H9 (cell line): Measurements from ENCODE around the gene MRTFB. TPM values are rescaled to one million over a fixed set of nuclear protein-coding genes. Genes with fewer than 3 reads are reported as not detected.

ENCODE experiments used
- DNase-seq: peaks from one replicate; pipeline ENCODE4 v3.0.0-alpha.2; 2017
- H2AFZ ChIP-seq: one replicate; pipeline ENCODE4 v1.6.1; 2013; ENCODE audit warnings: mild to moderate bottlenecking, low read length, control low read depth, moderate library complexity
- H2AK5ac ChIP-seq: 2 replicates; pipeline ENCODE4 v1.6.1; 2013; ENCODE audit warnings: low read length, control low read depth, mixed read lengths; ENCODE audit not compliant: insufficient read length
- H2BK120ac ChIP-seq: one replicate; pipeline ENCODE4 v1.6.1; 2013; ENCODE audit warnings: low read depth, mild to moderate bottlenecking, low read length, control low read depth, inconsistent platforms; ENCODE audit not compliant: poor library complexity, severe bottlenecking
- H2BK12ac ChIP-seq: 2 replicates; pipeline ENCODE4 v1.6.1; 2013; ENCODE audit warnings: low read length, control low read depth, mixed read lengths, low read depth; ENCODE audit not compliant: insufficient read length
- H2BK15ac ChIP-seq: 2 replicates; pipeline ENCODE4 v1.6.1; 2013; ENCODE audit warnings: low read depth, low read length, control low read depth
- H2BK20ac ChIP-seq: one replicate; pipeline ENCODE4 v1.6.1; 2013; ENCODE audit warnings: low read depth, mild to moderate bottlenecking, low read length, control low read depth, inconsistent platforms; ENCODE audit not compliant: poor library complexity, severe bottlenecking
- H2BK5ac ChIP-seq: 2 replicates; pipeline ENCODE4 v1.6.1; 2013; ENCODE audit warnings: low read length, control low read depth, mixed read lengths; ENCODE audit not compliant: insufficient read length
- H3K14ac ChIP-seq: 2 replicates; pipeline ENCODE4 v1.6.1; 2013; ENCODE audit warnings: low read length, control low read depth; ENCODE audit not compliant: insufficient read depth
- H3K18ac ChIP-seq: 2 replicates; pipeline ENCODE4 v1.6.1; 2013; ENCODE audit warnings: low read depth, mild to moderate bottlenecking, mixed read lengths, low read length, control low read depth; ENCODE audit not compliant: insufficient read length
- H3K23ac ChIP-seq: 2 replicates; pipeline ENCODE4 v1.6.1; 2013; ENCODE audit warnings: low read length, control low read depth, mixed read lengths, low read depth; ENCODE audit not compliant: insufficient read length
- H3K23me2 ChIP-seq: 2 replicates; pipeline ENCODE4 v1.6.1; 2013; ENCODE audit warnings: low read depth, mild to moderate bottlenecking, mixed read lengths, low read length, control low read depth; ENCODE audit not compliant: insufficient read length, poor library complexity, severe bottlenecking
- H3K27ac ChIP-seq: 2 replicates; pipeline ENCODE4 v1.5.1; 2013; ENCODE audit warnings: low read length, control low read depth, mixed read lengths, low read depth; ENCODE audit not compliant: insufficient read length
- H3K27me3 ChIP-seq: 2 replicates; pipeline ENCODE4 v1.6.1; 2013; ENCODE audit warnings: low read length, control low read depth, inconsistent platforms; ENCODE audit not compliant: insufficient read depth
- H3K4ac ChIP-seq: 2 replicates; pipeline ENCODE4 v1.6.1; 2013; ENCODE audit warnings: low read depth, mild to moderate bottlenecking, control low read depth, inconsistent platforms, low read length, moderate library complexity
- H3K4me1 ChIP-seq: 2 replicates; pipeline ENCODE4 v1.6.1; 2013; ENCODE audit warnings: low read length, control low read depth, inconsistent platforms; ENCODE audit not compliant: insufficient read depth
- H3K4me2 ChIP-seq: 2 replicates; pipeline ENCODE4 v1.6.1; 2013; ENCODE audit warnings: low read length, control low read depth, mixed read lengths; ENCODE audit not compliant: insufficient read length, insufficient read depth
- H3K56ac ChIP-seq: 2 replicates; pipeline ENCODE4 v1.6.1; 2013; ENCODE audit warnings: low read depth, mild to moderate bottlenecking, mixed read lengths, low read length, control low read depth; ENCODE audit not compliant: insufficient read length
- H3K79me1 ChIP-seq: 2 replicates; pipeline ENCODE4 v1.6.1; 2013; ENCODE audit warnings: low read depth, mild to moderate bottlenecking, moderate library complexity, low read length, control low read depth, inconsistent platforms; ENCODE audit not compliant: insufficient read depth, poor library complexity, severe bottlenecking
- H3K79me2 ChIP-seq: 2 replicates; pipeline ENCODE4 v1.6.1; 2013; ENCODE audit warnings: low read length, control low read depth, inconsistent platforms; ENCODE audit not compliant: insufficient read depth
- H3K9ac ChIP-seq: 2 replicates; pipeline ENCODE4 v1.6.1; 2013; ENCODE audit warnings: low read length, control low read depth, mixed read lengths; ENCODE audit not compliant: insufficient read length; ENCODE audit errors: extremely low read depth
- H3K9me3 ChIP-seq: one replicate; pipeline ENCODE4 v1.6.1; 2013; ENCODE audit warnings: low read depth, low read length, inconsistent platforms; ENCODE audit not compliant: control insufficient read depth
- H3T11ph ChIP-seq: one replicate; pipeline ENCODE4 v1.6.1; 2013; ENCODE audit warnings: mild to moderate bottlenecking, low read length, control low read depth, inconsistent platforms
- H4K20me1 ChIP-seq: one replicate; pipeline ENCODE4 v1.6.1; 2013; ENCODE audit not compliant: control insufficient read depth, insufficient read length, insufficient read depth
- H4K5ac ChIP-seq: 2 replicates; pipeline ENCODE4 v1.6.1; 2013; ENCODE audit warnings: low read depth, mild to moderate bottlenecking, mixed read lengths, low read length, control low read depth; ENCODE audit not compliant: insufficient read length
- H4K8ac ChIP-seq: replicated peaks from 2 replicates; pipeline ENCODE4 v1.6.1; 2013; ENCODE audit warnings: low read length, control low read depth, mixed read lengths, low read depth; ENCODE audit not compliant: insufficient read length
- H4K91ac ChIP-seq: 2 replicates; pipeline ENCODE4 v1.6.1; 2013; ENCODE audit warnings: low read depth, mild to moderate bottlenecking, moderate library complexity, mixed read lengths, low read length, control low read depth; ENCODE audit not compliant: insufficient read length
- H3K27ac Mint-ChIP-seq, 3 experiments: 2 replicates in 2 of 3; 3 replicates in 1 of 3; pipeline ENCODE4 v1.8.0; 2020 to 2021; ENCODE audit warnings: mixed read lengths in 3 of 3, mild to moderate bottlenecking in 1 of 3, moderate library complexity in 1 of 3
- H3K27me3 Mint-ChIP-seq: 2 replicates; pipeline ENCODE4 v1.8.0; 2021; ENCODE audit warnings: low read depth, mild to moderate bottlenecking, moderate library complexity, mixed read lengths
- H3K36me3 Mint-ChIP-seq, 3 experiments: 2 replicates in 2 of 3; 3 replicates in 1 of 3; pipeline ENCODE4 v1.8.0; 2020 to 2021; ENCODE audit warnings: low read depth in 3 of 3, mixed read lengths in 3 of 3; ENCODE audit not compliant: insufficient read depth in 1 of 3
- H3K4me1 Mint-ChIP-seq, 2 experiments: 2 replicates each; pipeline ENCODE4 v1.8.0; 2020; ENCODE audit warnings: mixed read lengths in 2 of 2
- H3K4me3 Mint-ChIP-seq, 2 experiments: 2 replicates in 1 of 2; 3 replicates in 1 of 2; pipeline ENCODE4 v1.8.0; 2020 to 2021; ENCODE audit warnings: mild to moderate bottlenecking in 2 of 2, mixed read lengths in 2 of 2, moderate library complexity in 1 of 2
- H3K9me3 Mint-ChIP-seq, 2 experiments: 2 replicates in 1 of 2; 3 replicates in 1 of 2; pipeline ENCODE4 v1.8.0; 2020; ENCODE audit warnings: mild to moderate bottlenecking in 2 of 2, mixed read lengths in 2 of 2, moderate library complexity in 1 of 2
- CTCF ChIP-seq: fragments of 200-600 bp; sonication (generic); conservative IDR thresholded peaks from 3 replicates; pipeline ENCODE4 v1.8.0; 2021; ENCODE audit warnings: antibody characterized with exemption, mild to moderate bottlenecking
- WGBS: extraction: QIAGEN DNeasy Blood & Tissue Kit; methylation state at CpG from one replicate; pipeline ENCODE4 v1.1.7; 2013; ENCODE audit warnings: missing lambda C conversion rate, low lambda C conversion rate, mixed read lengths; ENCODE audit not compliant: insufficient read length; ENCODE audit errors: extremely low coverage; 5-methylcytosine and 5-hydroxymethylcytosine counted together
- total RNA-seq: library from RNA; stranded (reverse); gene quantifications from 2 replicates; pipeline ENCODE4 v1.2.1, GENCODE V29; 2021

MRTFB gene
- total RNA-seq, 1 experiment from 2014 or later = 29.9 TPM

DNA sequence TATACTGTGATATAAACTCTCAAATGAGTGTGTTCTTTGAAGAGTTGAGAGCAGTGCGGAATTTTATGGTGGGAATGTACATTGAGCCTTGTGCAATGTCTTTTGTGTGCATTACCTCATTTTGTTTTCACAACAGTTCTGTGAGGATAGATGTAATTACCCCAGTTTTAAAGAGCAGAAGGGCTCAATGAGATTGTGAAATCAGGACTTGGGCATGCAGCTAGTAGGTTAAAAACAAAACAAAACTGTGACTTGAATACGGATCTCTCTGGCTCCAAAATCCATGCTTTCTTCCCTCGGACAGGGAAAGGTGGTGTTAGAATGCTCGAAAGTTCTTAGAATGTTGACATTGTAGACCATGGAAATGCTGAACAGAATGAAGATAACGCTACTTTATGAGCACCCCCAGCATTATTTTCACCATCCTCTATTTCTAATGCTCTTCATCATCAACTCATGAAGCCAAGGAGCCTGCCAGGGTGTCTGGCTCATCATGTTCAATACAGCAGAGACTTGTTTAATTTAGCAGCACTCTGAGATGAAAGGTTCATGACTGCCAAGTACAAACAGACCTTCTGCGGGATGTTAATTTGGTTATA is 17.1 kb downstream of the MRTFB start:
- Histone ChIP-seq H3K23ac (no peak overlapping the region), H3K9me3 (no peaks in the 10 kb centered on the region), H3T11ph (no peak overlapping the region), H3K18ac (no peak overlapping the region), H3K27ac (no peak overlapping the region), H4K5ac (no peak overlapping the region), H3K27me3 (no peaks in the 10 kb centered on the region), H3K56ac (no peak overlapping the region), H3K14ac (no peak overlapping the region), H4K91ac (no peak overlapping the region), H2BK20ac (no peak overlapping the region), H3K4me1 (no peaks in the 10 kb centered on the region; the same call in 1 of the 2 replicates), H2BK15ac (no peak overlapping the region), H2BK5ac (no peak overlapping the region), H4K8ac (no peak overlapping the region), H3K79me1 (peaks cover 12% of the 10 kb centered on the region), H3K9ac (no peak overlapping the region), H2AK5ac (no peak overlapping the region), H2AFZ (no peak overlapping the region), H3K79me2 (peaks cover 7% of the 10 kb centered on the region), H2BK120ac (no peak overlapping the region), H3K4me2 (no peak overlapping the region), H4K20me1 (no peaks in the 10 kb centered on the region), H3K4ac (no peak overlapping the region), H3K23me2 (no peaks in the 10 kb centered on the region), H2BK12ac (no peak overlapping the region)
- DNase-seq = no peak
- no peaks in the 10 kb centered on the region for H3K27me3 Mint-ChIP-seq
- H3K36me3 Mint-ChIP-seq = peaks cover 4 to 14% (median 6%) of the 10 kb centered on the region in 3 experiments; a peak in 5 of 7 replicates
- no peak for TF ChIP-seq CTCF
- H3K27ac Mint-ChIP-seq = peak overlapping the region in 1 of 3 experiments; percentile 59; a peak in 2 of 7 replicates
- H3K4me1 Mint-ChIP-seq = peaks cover 7 to 10% of the 10 kb centered on the region in 2 experiments
- no peaks in the 10 kb centered on the region for H3K9me3 Mint-ChIP-seq
- no CpG with 5 or more reads among the region's 6 CpGs for WGBS
- no peak overlapping the region for H3K4me3 Mint-ChIP-seq
